Measurements from ENCODE around the gene LRP1B.

- TF ChIP-seq POLR2A (IDR thresholded peaks at IDR 0.05; ENCODE audit: low read length), result no peak
- no peak for TF ChIP-seq MAZ (IDR thresholded peaks at IDR 0.05; ENCODE audit: borderline replicate concordance, low read depth, low read length)
- no peak for TF ChIP-seq CTCF (IDR thresholded peaks at IDR 0.05)
- TF ChIP-seq TP53 (CRISPR knock-in tag; IDR thresholded peaks at IDR 0.05), result no peak
- TF ChIP-seq EP300 (IDR thresholded peaks at IDR 0.05), result no peak
- TF ChIP-seq JUN (IDR thresholded peaks at IDR 0.05), result no peak
- TF ChIP-seq CBX8 (IDR thresholded peaks at IDR 0.05), result no peak
- no peak for TF ChIP-seq MAFK (IDR thresholded peaks at IDR 0.05; ENCODE audit: partially characterized antibody)
- TF ChIP-seq PBX3 (IDR thresholded peaks at IDR 0.05), result no peak
- TF ChIP-seq CHD2 (IDR thresholded peaks at IDR 0.05; ENCODE audit: low read length, partially characterized antibody), result no peak
- TF ChIP-seq MAX (IDR thresholded peaks at IDR 0.05), result no peak
These were observed 231.1 kb downstream of the LRP1B start for GRCh38 chr2:141899740-141900139.

Measured in A549 (cell line).